Activated CD4-positive, alpha-beta T cell treated with anti-CD3 and anti-CD28 coated beads, Interleukin-2, amount 10 ng/mL, durations not matched to agents 24 days and 14 days (primary cell): ENCODE measurements around the gene LANCL2. TPM values are rescaled to one million over a fixed set of nuclear protein-coding genes. Genes with fewer than 3 reads are reported as not detected.

ENCODE experiments used
- DNase-seq: peaks from one replicate; pipeline ENCODE4 v3.0.0; 2022
- H3K27ac Mint-ChIP-seq: one replicate; pipeline ENCODE4 v1.8.0; 2022; ENCODE audit warnings: mild to moderate bottlenecking, mixed read lengths
- H3K27me3 Mint-ChIP-seq: one replicate; pipeline ENCODE4 v1.8.0; 2022; ENCODE audit warnings: mixed read lengths
- H3K36me3 Mint-ChIP-seq: one replicate; pipeline ENCODE4 v1.8.0; 2022; ENCODE audit warnings: low read depth, mild to moderate bottlenecking, mixed read lengths
- H3K4me1 Mint-ChIP-seq: one replicate; pipeline ENCODE4 v1.8.0; 2021; ENCODE audit warnings: mixed read lengths
- H3K4me3 Mint-ChIP-seq: one replicate; pipeline ENCODE4 v1.8.0; 2022; ENCODE audit warnings: mild to moderate bottlenecking, moderate library complexity, mixed read lengths
- H3K9me3 Mint-ChIP-seq: one replicate; pipeline ENCODE4 v1.8.0; 2021; ENCODE audit warnings: mixed read lengths
- intact Hi-C: fragments of 100-400 bp; cut with micrococcal nuclease; formaldehyde crosslinking; loops from one replicate; pipeline ENCODE4 v1.15.1; 2023
- total RNA-seq: library from RNA; stranded (reverse); gene quantifications from 2 replicates; pipeline ENCODE4 v1.2.3, GENCODE V29; 2022

Gene LANCL2
- total RNA-seq, 1 donor from 2014 or later: 12.2 TPM

GRCh38 chr7:55481155-55481554, 116.0 kb downstream of the LANCL2 start:
- intact Hi-C loops: no loop called here
- Mint-ChIP-seq H3K27me3 (no peaks in the 10 kb centered on the region), H3K36me3 (peaks cover 40% of the 10 kb centered on the region), H3K4me1 (peaks cover 53% of the 10 kb centered on the region), H3K4me3 (no peak overlapping the region), H3K9me3 (no peaks in the 10 kb centered on the region), H3K27ac (peak overlapping the region; percentile 2)
- no peak for DNase-seq

- Mint-ChIP-seq H3K9me3 (no peaks in the 10 kb centered on the region), H3K4me3 (no peak overlapping the region), H3K27me3 (no peaks in the 10 kb centered on the region), H3K36me3 (peaks cover 46% of the 10 kb centered on the region), H3K27ac (no peak overlapping the region), H3K4me1 (peaks cover 48% of the 10 kb centered on the region)
- intact Hi-C loops: no loop called here
- DNase-seq: no peak
Measured at GRCh38 chr7:55483046-55483445, 117.9 kb downstream of the LANCL2 start.

Other genes with a start within 250 kb of the LANCL2 start
- gene VOPP1, start 207.2 kb downstream of the LANCL2 start, total RNA-seq: 87.4 and 90.6 TPM in 2 replicates